22Rv1 (cell line): ENCODE results near the gene CLDND2.

Source experiments
- ZFX ChIP-seq: fragments of 450-650 bp; IDR thresholded peaks from 2 replicates; pipeline ENCODE4 v1.6.1; 2017; ENCODE audit warnings: antibody characterized with exemption, borderline replicate concordance
- TF ChIP-seq, protein P1 (sequence below): fragments of 450-650 bp; IDR thresholded peaks from 2 replicates; pipeline ENCODE4 v1.5.1; 2017; ENCODE audit warnings: mild to moderate bottlenecking

DNA sequence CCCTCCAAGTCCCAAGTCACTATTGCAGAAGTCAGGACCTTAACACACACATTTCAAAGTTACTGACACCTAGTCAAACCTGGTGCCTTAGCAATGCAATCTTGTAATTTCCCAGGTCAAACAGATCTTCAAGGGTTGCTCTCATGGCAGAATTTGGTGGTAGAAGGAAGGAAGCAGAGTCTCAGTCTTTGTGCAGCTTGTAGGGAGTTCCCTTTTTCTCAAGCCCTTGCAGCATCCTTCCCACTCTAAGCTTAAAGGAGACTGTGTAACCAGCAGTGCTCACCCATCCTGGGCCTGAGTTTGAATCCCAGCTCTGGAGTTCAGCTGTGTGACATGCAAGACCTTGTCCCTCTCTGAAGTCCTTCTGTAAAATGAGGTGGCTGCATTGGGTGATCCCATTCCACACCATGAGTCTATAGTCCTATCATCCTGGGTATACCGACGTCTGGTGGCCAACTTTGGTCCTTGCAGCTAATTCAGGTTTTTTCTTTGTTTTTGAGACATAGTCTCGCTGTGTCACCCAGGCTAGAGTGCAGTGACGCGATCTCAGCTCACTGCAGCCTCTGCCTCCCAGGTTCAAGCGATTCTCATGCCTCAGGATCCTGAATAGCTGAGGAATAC lies 38.8 kb upstream of the CLDND2 start:
- TF ChIP-seq, protein P1, sequence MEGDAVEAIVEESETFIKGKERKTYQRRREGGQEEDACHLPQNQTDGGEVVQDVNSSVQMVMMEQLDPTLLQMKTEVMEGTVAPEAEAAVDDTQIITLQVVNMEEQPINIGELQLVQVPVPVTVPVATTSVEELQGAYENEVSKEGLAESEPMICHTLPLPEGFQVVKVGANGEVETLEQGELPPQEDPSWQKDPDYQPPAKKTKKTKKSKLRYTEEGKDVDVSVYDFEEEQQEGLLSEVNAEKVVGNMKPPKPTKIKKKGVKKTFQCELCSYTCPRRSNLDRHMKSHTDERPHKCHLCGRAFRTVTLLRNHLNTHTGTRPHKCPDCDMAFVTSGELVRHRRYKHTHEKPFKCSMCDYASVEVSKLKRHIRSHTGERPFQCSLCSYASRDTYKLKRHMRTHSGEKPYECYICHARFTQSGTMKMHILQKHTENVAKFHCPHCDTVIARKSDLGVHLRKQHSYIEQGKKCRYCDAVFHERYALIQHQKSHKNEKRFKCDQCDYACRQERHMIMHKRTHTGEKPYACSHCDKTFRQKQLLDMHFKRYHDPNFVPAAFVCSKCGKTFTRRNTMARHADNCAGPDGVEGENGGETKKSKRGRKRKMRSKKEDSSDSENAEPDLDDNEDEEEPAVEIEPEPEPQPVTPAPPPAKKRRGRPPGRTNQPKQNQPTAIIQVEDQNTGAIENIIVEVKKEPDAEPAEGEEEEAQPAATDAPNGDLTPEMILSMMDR: peak; percentile 38
- no peak for TF ChIP-seq ZFX
